ENCODE measurements around the gene CELA2B.
"Not testable (repeated sequence)": the region's sequence is repeated elsewhere in the genome, so short reads cannot be mapped to it uniquely, and the experiment has no call there.

Gene CELA2B

DNA sequence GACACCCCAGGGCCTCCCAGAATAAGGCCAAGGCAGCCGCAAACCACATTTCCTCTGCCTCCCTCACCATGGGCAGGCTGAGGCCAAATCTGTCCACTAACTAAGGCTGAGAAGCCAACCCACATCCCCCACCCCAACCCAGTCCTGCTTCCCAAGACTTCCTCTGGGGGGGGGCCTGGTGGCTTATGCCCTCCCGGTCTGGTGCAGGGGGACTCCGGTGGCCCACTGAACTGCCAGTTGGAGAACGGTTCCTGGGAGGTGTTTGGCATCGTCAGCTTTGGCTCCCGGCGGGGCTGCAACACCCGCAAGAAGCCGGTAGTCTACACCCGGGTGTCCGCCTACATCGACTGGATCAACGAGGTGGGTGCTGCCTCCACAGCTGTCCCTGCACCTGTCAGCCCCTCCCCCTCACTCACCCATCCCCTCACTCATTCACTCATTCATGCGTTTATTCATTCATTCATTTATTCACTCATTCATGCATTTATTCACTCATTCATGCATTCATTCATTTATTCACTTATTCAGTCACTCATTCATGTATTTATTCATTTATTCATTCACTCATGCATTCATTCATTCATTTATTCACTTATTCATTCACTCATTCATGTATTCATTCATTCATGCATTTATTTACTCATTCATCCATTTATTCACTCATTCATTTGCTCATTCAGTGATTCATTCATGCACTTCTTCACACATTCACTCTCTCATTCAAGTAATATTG lies 30.3 kb upstream of the CELA2B start:
- DNase-seq, result no peak

DNA sequence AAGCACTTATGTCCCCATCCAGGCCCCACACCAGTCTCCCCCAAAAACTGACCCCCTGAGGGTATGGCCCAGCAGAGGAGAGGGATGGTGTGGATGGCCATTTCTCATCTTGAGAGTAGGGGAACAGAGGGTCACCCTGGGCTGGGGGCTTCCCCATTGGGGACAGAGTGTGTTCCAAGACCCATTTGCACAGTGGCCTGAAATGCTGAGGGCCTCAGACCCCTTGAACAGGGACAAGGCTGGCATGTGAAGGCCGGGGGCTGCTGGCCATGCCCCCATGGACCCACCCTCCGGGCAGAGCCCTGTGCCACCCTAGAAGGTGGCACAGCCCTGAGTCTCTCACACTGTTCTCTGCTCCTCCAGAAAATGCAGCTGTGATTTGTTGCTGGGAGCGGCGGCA lies 29.7 kb upstream of the CELA2B start:
- DNase-seq, result no peak

DNA sequence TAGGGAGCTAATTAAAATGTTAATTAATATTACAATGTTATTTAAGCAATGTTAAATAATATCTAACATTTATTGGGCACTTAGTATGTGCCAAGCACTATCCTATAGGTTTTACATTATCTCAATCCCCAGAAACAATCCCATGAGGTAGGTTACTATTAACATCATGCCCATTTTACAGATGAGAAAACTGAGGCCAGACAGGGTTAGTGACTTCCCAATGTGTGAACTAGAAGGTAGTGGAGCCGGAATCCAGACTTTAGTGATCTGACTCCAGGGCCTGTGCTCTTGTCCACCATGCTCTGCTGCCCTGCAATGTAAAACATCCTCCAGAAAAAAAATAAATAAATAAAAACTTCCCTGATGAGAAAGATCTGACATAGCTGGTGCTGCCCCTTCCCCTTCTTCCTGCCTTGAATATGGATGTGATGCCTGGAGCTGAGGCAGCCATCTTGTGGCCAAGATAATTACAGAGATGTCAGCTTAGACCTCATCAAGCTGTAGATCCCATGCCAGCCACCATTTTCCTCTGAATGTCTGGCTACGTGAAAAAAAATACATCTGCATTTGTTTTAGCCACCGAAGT lies 26.9 kb upstream of the CELA2B start:
- no peak for DNase-seq

DNA sequence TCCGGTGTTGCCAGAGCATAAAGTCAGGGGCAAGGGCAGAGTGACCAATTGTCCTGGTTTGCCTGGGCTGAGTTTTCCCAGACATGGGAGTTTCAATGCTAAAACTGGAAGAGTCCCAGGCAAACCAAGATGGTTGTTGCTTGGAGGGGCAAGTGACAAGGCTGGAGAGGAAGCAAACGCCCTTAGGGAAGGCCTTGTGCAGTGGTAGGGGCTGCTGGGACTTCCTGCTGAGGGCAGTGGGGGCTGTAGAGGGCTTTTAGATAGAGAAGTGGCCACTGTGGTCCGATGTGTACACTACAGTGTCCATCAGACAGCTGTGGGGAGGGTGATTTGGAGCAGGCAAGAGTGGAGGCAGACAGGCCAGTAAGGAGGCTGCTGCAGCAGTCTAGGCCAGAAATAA lies 26.3 kb upstream of the CELA2B start:
- no peak for DNase-seq

DNA sequence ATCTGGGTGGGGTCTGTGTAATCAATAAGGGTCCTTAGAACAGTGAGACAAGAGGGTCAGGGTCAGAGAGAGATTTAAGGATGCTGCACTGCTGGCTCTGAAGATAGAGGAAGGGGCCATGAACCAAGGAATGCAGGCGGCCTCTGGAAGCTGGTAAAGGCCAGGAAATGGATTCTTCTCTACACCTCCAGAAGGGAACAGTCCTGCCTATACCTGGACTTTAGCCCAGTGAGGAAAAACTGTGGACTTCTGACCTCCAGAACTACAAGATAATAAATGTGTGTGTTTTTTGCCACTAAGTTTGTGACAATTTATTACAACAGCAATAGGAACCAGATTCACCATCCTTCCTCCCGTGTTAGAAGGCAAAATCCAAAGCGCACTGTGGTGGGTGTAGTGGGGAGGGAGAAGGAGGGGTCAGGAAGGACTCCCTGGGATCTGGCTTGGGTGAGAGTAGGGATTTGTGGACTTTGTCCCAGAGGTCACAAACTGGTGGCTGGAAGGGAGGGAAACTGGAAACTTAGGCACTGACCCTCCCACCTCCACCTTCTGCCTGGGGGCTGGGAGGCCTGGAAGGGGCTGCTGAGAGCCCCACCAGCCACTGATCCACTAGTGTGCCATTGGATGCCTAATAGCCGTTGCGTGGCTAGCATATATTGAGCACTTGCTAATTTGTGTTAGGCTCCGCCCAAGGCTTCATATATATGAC lies 24.7 kb upstream of the CELA2B start:
- DNase-seq, result no peak

DNA sequence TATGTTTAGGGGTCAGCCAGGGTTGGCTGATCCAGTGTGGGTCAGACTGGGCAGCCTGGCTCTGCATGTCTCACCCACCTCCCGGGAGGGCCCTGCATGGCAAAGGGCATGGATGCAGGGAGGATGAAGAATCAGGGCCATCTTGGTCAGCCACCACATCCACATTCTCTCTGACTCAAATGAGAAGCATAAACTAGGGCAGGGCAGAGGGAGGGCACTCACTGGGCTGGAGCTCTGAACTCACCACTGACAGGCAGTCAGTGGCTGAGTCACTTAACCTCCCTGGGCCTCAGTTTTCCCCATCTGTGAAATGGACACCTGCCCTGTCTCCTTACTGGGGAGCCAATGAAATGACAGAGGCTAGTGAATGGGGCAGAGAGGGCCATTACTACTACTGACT lies 23.7 kb upstream of the CELA2B start:
- no peak for DNase-seq

DNA sequence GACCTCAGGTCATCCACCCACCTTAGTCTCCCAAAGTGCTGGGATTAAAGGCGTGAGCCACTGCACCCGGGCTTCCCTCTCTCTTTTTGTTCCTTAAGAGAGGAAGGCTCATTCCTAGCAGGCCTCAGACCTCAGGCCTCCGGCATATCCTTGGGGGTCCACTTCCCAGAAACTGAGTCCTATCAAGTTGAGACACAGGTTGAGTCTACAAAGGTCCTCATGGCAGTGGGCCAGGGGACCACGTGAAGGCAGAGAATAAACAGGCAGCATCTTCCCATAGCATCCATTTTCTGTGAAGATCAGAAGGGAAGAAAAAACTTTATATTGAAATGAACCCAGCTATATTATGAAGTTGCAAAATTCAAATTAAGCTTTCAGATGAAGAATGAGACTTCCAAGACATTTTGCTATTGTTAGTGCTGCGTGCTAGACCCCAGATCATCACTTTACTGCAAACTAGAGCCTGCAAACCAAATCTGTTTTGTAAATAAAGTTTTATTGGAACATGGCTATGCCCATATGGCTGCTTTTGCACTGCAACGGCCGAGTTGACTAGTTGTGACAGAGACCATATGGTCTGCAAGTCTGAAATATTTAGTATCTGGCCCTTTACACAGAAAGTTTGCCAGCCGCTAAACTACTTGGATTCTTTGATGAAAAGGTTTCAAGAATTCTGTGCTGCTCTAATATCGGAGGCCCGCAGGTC lies 22.9 kb upstream of the CELA2B start:
- DNase-seq, result no peak

DNA sequence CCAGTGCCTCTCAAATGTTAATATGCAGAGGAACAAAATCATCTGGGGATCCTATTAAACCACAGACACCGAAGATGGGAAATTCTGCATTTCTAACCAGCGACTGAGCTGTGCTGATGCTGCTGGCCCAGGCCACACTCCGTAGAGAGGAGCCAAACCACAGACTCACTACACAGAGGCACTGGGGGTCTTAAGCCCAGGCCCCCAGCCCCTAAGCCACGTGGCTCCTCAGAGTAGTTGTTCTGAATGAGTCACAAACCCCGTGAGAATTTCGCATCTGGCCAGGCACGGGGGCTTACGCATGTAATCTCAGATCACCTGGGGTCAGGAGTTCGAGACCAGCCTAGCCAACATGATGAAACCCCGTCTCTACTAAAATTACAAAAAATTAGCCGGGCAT lies 22.2 kb upstream of the CELA2B start:
- DNase-seq, result no peak

DNA sequence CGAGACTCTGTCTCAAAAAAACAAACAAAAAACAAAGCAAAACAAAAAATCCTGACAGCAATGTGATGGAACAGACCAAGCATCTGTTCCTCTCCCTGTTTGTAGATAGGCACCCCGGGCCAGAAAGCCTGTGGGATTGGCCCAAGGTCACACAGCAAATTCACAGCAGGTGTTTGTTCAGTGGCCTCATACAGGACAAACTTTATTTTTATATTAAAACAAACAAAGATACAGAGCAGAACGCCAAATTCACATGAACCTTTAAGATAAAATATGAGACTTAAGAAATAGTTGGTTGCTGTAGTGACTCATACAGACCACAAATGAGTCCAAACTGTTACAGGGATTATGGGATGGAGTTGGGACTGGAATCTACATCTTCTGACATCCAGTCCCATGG lies 21.6 kb upstream of the CELA2B start:
- no peak for DNase-seq

DNA sequence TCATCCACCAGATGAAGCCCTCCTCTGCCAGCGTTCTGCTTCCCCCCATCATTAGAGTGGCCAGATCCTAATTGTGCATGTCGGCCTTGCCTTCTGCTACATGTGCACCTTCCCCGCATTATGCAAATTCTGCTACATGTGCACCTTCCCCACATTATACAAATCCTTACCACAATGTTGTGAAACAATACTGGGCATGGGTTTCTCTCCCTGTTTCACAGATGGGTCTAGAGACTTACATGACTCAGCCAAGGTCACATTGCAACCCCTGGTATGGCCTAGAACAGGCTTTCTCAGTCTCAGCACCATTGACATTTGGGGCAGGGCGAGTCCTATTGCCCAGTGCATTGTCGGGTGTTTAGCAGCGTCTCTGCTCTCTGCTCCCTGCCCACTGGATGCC lies 20.4 kb upstream of the CELA2B start:
- DNase-seq, result no peak

DNA sequence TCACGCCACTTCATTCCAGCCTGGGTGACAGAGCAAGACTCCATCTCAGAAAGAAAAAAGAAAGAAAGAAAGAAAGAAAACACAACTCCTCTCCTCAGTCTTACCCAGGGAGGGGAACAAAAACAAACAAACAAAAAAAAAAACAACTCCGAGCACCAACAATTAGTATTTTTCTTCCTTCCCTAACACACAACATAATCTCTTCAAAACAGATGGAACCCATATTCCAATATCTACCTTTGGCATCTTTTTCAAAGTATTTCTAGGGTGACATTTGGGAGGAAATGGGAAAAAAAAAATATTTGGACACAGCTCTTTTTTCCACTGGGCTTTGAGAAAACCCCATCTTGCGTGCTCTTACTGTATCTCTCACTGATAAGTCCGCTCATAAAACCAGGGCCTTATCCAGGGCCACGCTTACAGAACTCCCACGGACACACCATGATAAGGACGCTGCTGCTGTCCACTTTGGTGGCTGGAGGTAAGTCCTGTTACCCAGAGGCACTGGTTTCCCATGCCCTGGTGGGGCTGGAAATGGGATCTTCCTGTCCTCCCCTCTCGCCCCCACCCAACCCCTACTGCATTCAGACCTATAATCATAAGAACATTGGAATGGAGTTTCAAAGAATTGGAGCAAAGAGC lies 19.5 kb upstream of the CELA2B start, which contains the start of gene CELA2A:
CELA2A (plus strand) TSS at position 420 of the 642 bp plus-strand sequence; CDS start at position 442, 22 bp downstream.
- no peak for DNase-seq

DNA sequence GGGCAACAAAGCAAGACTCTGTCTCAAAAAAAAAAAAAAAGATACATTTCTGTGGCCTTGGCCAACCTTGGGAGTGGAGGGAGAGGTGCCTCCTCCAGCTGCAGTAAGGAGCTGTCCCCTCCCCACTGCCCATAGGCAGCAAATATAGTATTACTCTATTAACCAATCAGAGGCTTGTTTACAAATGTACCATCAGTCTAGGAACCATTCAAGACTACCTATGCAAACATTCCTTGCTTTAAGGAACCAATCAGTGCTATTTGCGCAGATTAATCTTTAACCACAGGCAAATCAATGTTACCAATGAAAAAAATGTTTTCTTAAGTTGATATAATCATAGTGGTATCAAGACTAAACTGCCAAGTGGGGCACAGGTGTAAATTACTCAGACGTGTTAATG lies 18.3 kb upstream of the CELA2B start:
- DNase-seq, result no peak

DNA sequence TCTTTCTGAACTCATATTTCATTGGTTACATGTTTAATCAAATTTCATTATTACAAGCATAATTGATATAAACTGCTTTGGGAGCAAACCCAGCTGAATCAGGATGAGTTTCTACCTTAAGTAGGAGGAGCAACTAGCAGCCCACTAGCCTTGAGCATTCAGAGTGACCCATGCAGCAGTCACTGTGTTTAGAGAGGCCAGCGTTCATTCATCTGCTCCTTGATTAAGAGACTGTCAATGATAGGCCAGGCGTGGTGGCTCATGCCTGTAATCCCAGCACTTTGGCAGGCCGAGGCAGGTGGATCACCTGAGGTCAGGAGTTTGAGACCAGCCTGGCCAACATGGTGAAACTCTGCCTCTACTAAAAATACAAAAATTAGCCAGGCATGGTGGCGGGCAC lies 17.5 kb upstream of the CELA2B start:
- not testable (repeated sequence) for DNase-seq

DNA sequence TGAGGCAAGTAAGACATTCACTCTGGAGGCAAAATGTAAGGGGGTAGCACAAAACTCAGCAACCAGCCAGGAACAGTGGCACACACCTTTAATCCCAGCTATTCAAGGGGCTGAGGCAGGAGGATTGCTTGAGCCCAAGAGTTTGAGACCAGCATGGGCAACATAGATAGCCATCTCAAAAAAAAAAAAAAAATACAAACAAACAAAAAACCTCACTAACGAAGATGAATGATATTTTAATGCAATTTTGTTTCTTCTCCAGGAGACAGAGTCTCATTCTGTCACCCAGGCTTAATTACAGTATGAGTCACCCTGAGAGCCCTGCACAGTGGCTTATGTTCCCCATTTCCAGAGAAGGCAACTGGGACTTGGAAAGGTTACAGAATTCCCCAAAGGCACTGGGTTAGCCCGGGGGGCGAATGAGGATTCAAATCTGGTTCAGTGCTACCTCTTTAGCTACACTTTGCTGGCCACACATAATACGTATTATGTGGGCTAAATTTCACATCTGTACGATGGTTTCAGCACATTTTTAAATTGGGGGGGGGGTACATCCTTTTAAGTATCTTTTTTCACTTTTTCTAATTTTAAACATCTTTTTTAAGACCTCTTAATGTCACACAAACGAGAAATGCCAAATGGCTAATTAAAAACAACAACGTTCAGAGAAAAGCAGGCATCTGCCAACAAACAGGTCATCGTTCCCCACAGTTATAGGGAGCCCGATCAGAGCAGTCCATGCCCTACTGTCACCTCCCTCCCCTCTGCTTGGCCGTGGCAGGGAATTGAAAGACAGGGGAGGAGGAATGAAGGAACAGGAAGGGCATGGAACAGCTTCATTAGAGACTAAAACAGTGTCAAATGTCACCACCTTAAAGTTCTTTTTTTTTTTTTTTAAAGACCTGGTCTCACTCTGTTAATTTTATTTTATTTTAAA lies 15.9 kb upstream of the CELA2B start:
- no peak for DNase-seq

DNA sequence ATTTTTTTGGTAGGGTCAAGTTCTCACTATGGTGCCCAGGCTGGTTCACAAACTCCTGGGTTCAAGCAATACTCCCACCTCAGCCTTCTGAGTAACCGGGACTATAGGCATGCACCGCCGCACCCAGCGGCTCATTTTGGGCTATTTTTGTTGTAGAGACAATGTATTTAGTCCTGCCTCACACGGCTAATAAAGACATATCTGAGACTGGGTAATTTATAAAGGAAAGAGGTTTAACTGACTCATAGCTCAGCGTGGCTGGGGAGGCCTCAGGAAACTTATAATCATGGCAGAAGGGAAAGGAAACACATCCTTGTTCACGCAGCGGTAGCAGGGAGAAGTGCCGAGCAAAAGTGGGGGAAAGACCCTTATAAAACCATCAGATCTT lies 15.2 kb upstream of the CELA2B start:
- DNase-seq, result no peak

DNA sequence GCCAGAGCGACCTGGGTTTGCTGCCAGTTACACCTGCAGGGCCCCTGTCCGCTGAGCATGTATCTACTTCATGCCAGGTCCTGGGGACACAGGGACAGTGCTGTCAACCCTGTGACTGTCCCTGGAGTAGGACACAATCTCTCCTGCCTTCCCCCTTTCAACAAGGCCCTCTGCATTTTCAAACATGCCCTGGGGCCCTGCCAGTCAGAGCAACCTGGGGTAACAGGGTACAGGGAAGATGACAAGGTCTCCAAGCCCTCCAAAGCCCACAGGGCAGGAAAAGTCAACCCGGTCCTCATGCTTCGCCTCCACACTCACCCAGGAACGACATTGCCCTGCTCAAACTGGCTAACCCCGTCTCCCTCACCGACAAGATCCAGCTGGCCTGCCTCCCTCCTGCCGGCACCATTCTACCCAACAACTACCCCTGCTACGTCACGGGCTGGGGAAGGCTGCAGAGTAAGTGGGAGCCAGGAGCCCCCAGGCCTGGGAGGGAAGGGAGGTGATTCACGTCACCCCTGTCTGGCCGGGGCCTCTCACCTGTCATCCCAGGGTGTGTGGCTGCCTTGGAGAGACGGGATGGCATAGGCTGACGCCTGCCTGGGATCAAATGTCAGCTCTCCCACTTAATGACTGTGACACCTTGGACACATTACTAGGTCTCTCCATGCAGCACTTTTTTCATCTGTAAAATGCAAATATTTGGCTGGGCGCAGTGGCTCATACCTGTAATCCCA lies 12.7 kb upstream of the CELA2B start:
- not testable (repeated sequence) for DNase-seq

DNA sequence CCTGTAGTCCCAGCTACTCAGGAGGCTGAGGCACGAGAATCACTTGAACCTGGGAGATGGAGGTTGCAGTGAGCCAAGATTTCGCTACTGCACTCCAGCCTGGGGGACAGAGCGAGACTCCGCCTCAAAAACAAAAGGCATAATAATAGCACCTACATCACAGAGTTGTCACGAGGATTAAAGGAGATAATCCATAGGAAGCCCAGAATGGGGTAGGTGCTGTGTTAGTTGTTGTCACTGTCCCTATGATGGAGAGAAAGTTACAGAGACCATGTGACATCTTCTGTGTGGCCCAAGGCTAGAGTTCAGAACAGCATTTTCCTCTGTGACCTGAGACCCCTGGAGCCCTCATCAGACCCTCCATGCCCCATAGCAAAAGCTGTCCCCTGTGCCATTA lies 12.0 kb upstream of the CELA2B start:
- DNase-seq, result not testable (repeated sequence)

DNA sequence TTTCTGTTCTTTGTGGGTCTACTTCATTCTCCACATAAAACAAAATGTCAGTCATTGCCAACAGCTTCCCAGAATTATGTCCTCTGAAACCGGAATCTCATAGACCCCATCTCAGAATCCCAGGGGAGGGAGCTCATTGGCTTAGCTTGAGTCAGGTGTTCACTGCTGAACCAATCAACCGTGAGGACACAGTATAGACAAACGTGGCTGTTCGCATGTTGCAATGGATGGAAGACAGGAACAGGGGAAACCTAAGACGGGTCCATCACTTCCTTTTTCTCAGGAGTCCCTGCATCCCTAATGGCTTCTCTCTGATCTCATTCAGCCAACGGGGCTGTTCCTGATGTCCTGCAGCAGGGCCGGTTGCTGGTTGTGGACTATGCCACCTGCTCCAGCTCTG lies 10.2 kb upstream of the CELA2B start:
- no peak for DNase-seq

DNA sequence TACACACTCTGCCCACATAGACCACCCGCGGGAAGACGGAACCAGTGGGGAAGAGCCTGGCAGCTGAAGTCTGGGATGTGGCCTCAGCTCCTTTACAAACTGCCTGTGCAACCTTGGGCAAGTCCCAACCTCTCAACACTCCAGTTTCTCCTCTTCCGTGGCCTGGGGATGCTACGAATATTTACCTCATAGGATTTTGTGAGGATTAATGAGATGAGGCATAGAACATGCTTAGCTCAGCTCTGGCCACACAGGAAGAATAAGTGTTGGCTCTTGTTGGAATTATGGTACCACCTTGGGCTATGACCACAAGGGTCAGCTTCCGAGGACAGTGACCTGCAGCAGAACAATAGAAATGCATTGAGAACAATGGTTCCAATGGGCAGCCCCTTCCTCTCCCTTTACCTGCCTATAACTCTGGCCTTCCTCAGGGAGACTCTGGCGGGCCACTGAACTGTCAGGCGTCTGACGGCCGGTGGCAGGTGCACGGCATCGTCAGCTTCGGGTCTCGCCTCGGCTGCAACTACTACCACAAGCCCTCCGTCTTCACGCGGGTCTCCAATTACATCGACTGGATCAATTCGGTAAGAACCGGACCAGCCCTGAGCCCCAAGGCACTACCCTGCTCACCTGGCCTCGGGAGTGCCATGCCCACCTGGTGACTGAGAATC lies 8.8 kb upstream of the CELA2B start:
- DNase-seq, result not testable (repeated sequence)

DNA sequence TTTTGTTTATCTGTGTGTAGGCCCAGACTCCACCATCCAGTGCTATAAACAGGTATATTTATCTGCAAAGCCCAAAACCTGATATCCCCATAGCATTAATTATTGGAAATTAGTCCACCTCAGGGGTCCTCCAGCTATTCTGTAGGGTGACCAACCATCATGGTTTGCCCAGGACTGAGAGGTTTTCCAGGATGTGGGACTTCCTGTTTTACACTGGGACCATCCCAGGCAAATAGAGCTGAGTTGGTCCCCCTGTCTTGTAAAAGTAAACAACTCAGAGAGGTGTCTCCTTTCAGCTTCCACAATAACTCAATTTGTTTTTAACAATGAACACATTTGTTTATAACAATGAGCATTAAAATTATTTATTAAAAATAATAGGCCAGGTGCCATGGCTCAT lies 7.8 kb upstream of the CELA2B start:
- DNase-seq, result no peak

DNA sequence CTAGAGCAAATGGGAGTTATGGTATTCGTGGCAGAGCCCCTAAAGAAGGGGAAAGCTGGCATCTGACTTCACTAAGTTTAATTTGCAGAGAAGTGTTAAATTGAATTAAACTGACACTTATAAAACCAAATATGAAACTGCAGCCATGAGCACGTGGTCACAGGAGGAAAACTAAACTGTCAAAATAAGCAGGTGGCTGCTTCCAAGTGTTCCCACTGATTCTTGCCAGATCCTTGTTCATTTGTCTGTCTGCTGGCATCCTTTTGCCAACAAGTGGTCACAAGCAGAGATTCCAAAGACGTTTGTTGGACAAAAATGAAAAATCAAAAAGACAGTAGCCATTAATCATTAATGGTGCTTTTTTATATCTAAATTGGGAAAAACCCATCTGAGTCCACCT lies 6.5 kb upstream of the CELA2B start:
- DNase-seq, result no peak
